Measurements from ENCODE around the gene TMEM54. TPM values are rescaled to one million over a fixed set of nuclear protein-coding genes. Genes with fewer than 3 reads are reported as not detected.
A peak's percentile ranks its signal among the peaks of the same experiment; 100 is the strongest.

TMEM54 gene
- total RNA-seq (not detected), polyA plus RNA-seq (not detected), total RNA-seq (not detected)

DNA sequence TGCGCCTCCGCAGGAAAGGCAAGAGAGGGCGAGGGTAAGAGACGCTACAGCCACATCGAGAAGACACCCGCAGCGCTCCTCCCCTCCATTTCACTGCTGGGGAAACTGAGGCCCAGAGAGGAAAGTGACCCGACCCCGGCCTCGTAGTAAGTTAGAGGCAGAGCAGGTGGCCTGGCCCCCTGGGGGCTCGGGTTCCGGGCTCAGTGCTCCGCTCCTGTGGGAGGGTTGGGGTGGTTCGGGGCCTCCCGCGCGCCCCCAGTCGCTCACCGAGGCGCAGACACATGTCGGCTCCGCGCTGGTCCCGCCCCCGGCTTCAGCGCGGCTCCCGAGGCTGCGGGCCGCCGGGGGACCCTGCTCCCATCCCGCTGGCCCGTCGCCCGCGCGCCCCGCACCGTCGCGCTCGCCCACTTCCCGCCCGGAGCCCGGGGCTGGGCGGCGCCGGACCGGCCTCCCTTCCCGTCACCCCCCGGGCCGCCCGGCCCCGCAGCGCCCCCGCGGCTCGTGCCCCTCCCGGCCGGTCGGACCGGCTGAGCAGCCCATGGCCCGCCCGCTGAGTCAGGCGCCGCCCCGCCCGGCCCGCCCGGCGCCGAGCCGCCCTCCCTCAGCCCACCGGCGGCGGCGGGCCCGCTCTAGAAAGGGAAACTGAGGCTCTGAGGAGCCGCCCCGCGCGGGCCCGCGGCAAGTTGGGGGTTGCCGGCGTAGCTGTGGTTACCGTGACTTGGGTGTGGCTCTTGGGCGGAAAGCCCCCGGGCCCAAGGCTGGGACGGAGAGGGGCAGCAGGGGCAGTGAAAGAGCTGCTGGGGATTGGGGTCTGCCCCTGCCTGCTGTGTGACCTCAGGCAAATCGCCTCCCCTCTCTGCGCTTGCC is at the start of gene TMEM54:
Gene TMEM54 (minus strand): TSS at position 434 of the 867 bp plus-strand sequence. CDS start 151 bp downstream, at position 283.
- Histone ChIP-seq H3K27me3 (ENCODE audit: control insufficient read depth in 2 of 2, insufficient read depth in 2 of 2, low read length in 2 of 2) (peaks cover 0 to 11% of the 10 kb centered on the region in 2 donors), H3K4me3 (ENCODE audit: low read length) (peak within 1 kb of the TSS; percentile 30), H3K9me3 (ENCODE audit: control insufficient read depth in 2 of 3, low read length in 3 of 3) (no peaks in the 10 kb centered on the region), H3K27ac (ENCODE audit: low read depth, low read length) (no peak within 1 kb of the TSS), H3K36me3 (ENCODE audit: control insufficient read depth in 2 of 3, insufficient read depth in 3 of 3, low read length in 3 of 3) (no peaks in the 10 kb centered on the region), H3K4me1 (ENCODE audit: control insufficient read depth in 2 of 2, insufficient read depth in 2 of 2, low read length in 2 of 2) (peaks cover 0 to 5% of the 10 kb centered on the region in 2 donors)
- H3K4me3 Mint-ChIP-seq, result peak within 1 kb of the TSS; percentile 45 to 83 (median 76)
- H3K9me3 Mint-ChIP-seq, result peaks cover 0 to 1% (median 0%) of the 10 kb centered on the region in 11 donors
- peak; percentile 52 for ATAC-seq
- intact Hi-C loops (cut with micrococcal nuclease), result no loop called here
- peaks cover 46 to 71% (median 48%) of the 10 kb centered on the region in 5 donors for H3K27me3 Mint-ChIP-seq
- DNase-seq, result peak in 1 of 9 donors; percentile 45
- H3K27ac Mint-ChIP-seq, result no peak within 1 kb of the TSS
- peaks cover 0 to 11% (median 8%) of the 10 kb centered on the region in 7 donors for H3K4me1 Mint-ChIP-seq
- CTCF ChIA-PET, result no interaction called here
- H3K36me3 Mint-ChIP-seq, result no peaks in the 10 kb centered on the region
- POLR2A ChIA-PET, result no interaction called here

DNA sequence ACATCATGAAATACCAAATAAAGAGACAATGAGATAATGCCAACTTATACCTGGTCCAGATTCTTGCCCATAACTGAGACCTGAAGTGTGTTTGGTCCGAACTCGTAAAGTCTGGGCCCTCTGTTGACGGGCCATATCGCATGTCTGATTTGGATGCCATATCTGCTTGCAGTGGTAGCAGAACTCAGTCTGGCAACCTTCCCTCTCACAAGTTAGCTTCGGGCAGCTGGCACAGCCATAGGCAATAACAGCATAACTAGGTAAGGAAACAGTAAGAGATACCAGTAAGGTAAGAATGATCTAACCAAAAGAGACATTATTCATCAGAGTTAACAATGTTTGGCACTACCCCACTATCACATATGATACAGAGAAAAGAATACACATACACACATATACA is 48.3 kb upstream of the TMEM54 start:
- Histone ChIP-seq H3K4me3 (ENCODE audit: low read length) (no peak overlapping the region), H3K27me3 (ENCODE audit: control insufficient read depth in 2 of 2, insufficient read depth in 2 of 2, low read length in 2 of 2) (no peaks in the 10 kb centered on the region), H3K4me1 (ENCODE audit: control insufficient read depth in 2 of 2, insufficient read depth in 2 of 2, low read length in 2 of 2) (no peaks in the 10 kb centered on the region), H3K36me3 (ENCODE audit: control insufficient read depth in 2 of 3, insufficient read depth in 3 of 3, low read length in 3 of 3) (peaks cover 18 to 30% (median 18%) of the 10 kb centered on the region in 3 experiments), H3K9me3 (ENCODE audit: control insufficient read depth in 2 of 3, low read length in 3 of 3) (no peaks in the 10 kb centered on the region), H3K27ac (ENCODE audit: low read depth, low read length) (no peak overlapping the region)
- POLR2A ChIA-PET, result interaction anchor here (0.7 to 1.4 kb wide), 3 partner anchors 18 to 66 kb away, joined by 4 to 7 read pairs (median 5); no protein-coding TSS in a partner anchor
- Mint-ChIP-seq H3K27ac (no peak overlapping the region), H3K36me3 (peaks cover 13 to 38% (median 28%) of the 10 kb centered on the region in 5 donors), H3K4me1 (peaks cover 5 to 36% (median 7%) of the 10 kb centered on the region in 7 donors), H3K9me3 (no peaks in the 10 kb centered on the region), H3K4me3 (no peak overlapping the region), H3K27me3 (no peaks in the 10 kb centered on the region)
- ATAC-seq (no peak), DNase-seq (no peak)
- CTCF ChIA-PET, result no interaction called here
- intact Hi-C loops (cut with micrococcal nuclease), result no loop called here

- H3K4me3 Mint-ChIP-seq, result no peak overlapping the region
- no peak for DNase-seq
- peaks cover 5 to 38% (median 13%) of the 10 kb centered on the region in 7 donors for H3K4me1 Mint-ChIP-seq
- no peaks in the 10 kb centered on the region for H3K27me3 Mint-ChIP-seq
- H3K36me3 Mint-ChIP-seq, result peaks cover 19 to 44% (median 34%) of the 10 kb centered on the region in 5 donors
- intact Hi-C loops (cut with micrococcal nuclease), result no loop called here
- H3K4me1 ChIP-seq (ENCODE audit: control insufficient read depth in 2 of 2, insufficient read depth in 2 of 2, low read length in 2 of 2), result no peaks in the 10 kb centered on the region
- H3K27me3 ChIP-seq (ENCODE audit: control insufficient read depth in 2 of 2, insufficient read depth in 2 of 2, low read length in 2 of 2), result no peaks in the 10 kb centered on the region
- H3K27ac ChIP-seq (ENCODE audit: low read depth, low read length), result no peak overlapping the region
- ChIA-PET CTCF (no interaction called here), POLR2A (interaction anchor here (0.6 to 1.0 kb wide), 2 partner anchors 18 to 114 kb away, joined by 4 to 5 read pairs; no protein-coding TSS in a partner anchor)
- no peaks in the 10 kb centered on the region for H3K9me3 Mint-ChIP-seq
- H3K4me3 ChIP-seq (ENCODE audit: low read length), result no peak overlapping the region
- no peaks in the 10 kb centered on the region for H3K9me3 ChIP-seq (ENCODE audit: control insufficient read depth in 2 of 3, low read length in 3 of 3)
- no peak overlapping the region for H3K27ac Mint-ChIP-seq
- H3K36me3 ChIP-seq (ENCODE audit: control insufficient read depth in 2 of 3, insufficient read depth in 3 of 3, low read length in 3 of 3), result peaks cover 18 to 36% (median 24%) of the 10 kb centered on the region in 3 experiments
- ATAC-seq, result no peak
Measured at GRCh38 chr1:32948905-32949304, 47.7 kb upstream of the TMEM54 start.

- POLR2A ChIA-PET, result interaction anchor here (0.5 to 0.6 kb wide), 2 partner anchors 114 to 300 kb away, joined by 4 read pairs; no protein-coding TSS in a partner anchor
Measured at GRCh38 chr1:32948390-32948722, 47.2 kb upstream of the TMEM54 start.

DNA sequence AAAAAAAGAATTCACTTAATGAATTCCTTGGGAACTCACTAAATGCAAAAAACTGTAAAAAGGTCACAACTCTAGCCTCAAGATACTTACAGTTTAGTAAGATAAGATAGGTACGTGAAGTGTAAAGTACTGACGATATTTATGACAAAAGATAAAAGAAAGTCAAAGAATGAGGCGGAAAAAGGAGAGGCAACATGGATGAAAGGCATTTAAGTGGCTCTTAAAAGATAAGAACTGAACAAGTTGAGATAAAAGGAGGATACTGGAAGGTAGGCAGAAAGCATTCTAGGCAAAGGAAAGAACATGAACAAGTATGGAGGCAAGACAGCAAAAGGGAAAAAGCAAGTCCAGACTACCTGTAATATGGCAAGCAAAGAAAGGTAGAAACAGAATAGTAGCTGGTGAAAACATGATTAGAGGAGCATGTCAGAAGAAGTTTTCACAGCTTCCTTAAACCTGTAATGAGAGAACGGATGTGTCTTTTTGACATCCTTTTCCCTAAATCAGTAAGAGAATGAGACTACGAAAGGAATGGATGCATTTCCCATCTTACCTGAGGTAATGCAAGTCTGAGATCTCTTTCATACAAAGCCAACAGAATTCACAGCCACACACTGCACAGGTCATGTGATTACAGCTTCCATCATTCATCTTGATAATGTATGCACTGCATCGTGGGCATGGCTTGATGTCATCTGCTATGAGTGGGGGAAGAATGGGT is 46.6 kb upstream of the TMEM54 start:
- H3K27me3 Mint-ChIP-seq, result no peaks in the 10 kb centered on the region
- peaks cover 0 to 38% (median 12%) of the 10 kb centered on the region in 7 donors for H3K4me1 Mint-ChIP-seq
- ATAC-seq (no peak), DNase-seq (no peak)
- Histone ChIP-seq H3K27ac (ENCODE audit: low read depth, low read length) (no peak overlapping the region), H3K4me3 (ENCODE audit: low read length) (no peak overlapping the region), H3K27me3 (ENCODE audit: control insufficient read depth in 2 of 2, insufficient read depth in 2 of 2, low read length in 2 of 2) (no peaks in the 10 kb centered on the region), H3K9me3 (ENCODE audit: control insufficient read depth in 2 of 3, low read length in 3 of 3) (no peaks in the 10 kb centered on the region), H3K36me3 (ENCODE audit: control insufficient read depth in 2 of 3, insufficient read depth in 3 of 3, low read length in 3 of 3) (peaks cover 18 to 44% (median 24%) of the 10 kb centered on the region in 3 experiments), H3K4me1 (ENCODE audit: control insufficient read depth in 2 of 2, insufficient read depth in 2 of 2, low read length in 2 of 2) (peaks cover 0 to 7% of the 10 kb centered on the region in 2 donors)
- intact Hi-C loops (cut with micrococcal nuclease), result no loop called here
- H3K27ac Mint-ChIP-seq, result no peak overlapping the region
- no peaks in the 10 kb centered on the region for H3K9me3 Mint-ChIP-seq
- H3K36me3 Mint-ChIP-seq, result peaks cover 15 to 48% (median 40%) of the 10 kb centered on the region in 5 donors
- POLR2A ChIA-PET, result interaction anchor here (0.5 kb wide), 1 partner anchor 299 kb away, joined by 4 read pairs; no protein-coding TSS in a partner anchor
- CTCF ChIA-PET, result interaction anchor here (0.7 kb wide), 1 partner anchor 13 kb away, joined by 3 read pairs; no protein-coding TSS in a partner anchor
- no peak overlapping the region for H3K4me3 Mint-ChIP-seq

More at GRCh38 chr1:32948390-32948722, 47.2 kb upstream of the TMEM54 start:
- Mint-ChIP-seq H3K27me3 (no peaks in the 10 kb centered on the region), H3K27ac (no peak overlapping the region), H3K4me1 (peaks cover 4 to 40% (median 15%) of the 10 kb centered on the region in 7 donors), H3K4me3 (no peak overlapping the region), H3K9me3 (no peaks in the 10 kb centered on the region), H3K36me3 (peaks cover 19 to 46% (median 38%) of the 10 kb centered on the region in 5 donors)
- H3K36me3 ChIP-seq (ENCODE audit: control insufficient read depth in 2 of 3, insufficient read depth in 3 of 3, low read length in 3 of 3), result peaks cover 18 to 42% (median 24%) of the 10 kb centered on the region in 3 experiments
- DNase-seq, result no peak
- no peak overlapping the region for H3K4me3 ChIP-seq (ENCODE audit: low read length)
- no peak overlapping the region for H3K27ac ChIP-seq (ENCODE audit: low read depth, low read length)
- CTCF ChIA-PET, result interaction anchor here (0.7 kb wide), 1 partner anchor 12 kb away, joined by 3 read pairs; no protein-coding TSS in a partner anchor
- peaks cover 0 to 3% of the 10 kb centered on the region in 2 donors for H3K4me1 ChIP-seq (ENCODE audit: control insufficient read depth in 2 of 2, insufficient read depth in 2 of 2, low read length in 2 of 2)
- no peaks in the 10 kb centered on the region for H3K27me3 ChIP-seq (ENCODE audit: control insufficient read depth in 2 of 2, insufficient read depth in 2 of 2, low read length in 2 of 2)
- no peaks in the 10 kb centered on the region for H3K9me3 ChIP-seq (ENCODE audit: control insufficient read depth in 2 of 3, low read length in 3 of 3)
- intact Hi-C loops (cut with micrococcal nuclease), result no loop called here
- no peak for ATAC-seq

DNA sequence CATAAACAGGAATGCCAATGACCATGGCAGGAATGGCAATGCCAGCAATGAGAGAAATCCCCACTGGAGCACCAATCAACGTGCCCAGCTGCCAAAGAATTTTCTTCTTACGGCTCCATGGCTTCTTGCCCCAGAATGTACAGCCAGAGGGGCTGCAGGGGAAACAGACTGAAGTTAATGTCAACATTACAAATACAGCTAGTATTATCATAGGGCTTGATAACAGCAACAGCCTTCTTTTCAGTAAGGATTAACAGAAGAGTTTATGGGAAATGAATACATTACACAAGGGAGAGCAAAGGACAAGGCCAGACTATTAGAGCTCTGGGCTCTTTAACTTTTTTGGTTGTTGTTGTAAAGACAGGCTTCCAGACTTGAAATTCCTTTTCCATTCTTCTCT is 45.2 kb upstream of the TMEM54 start:
- POLR2A ChIA-PET, result interaction anchor here (0.7 kb wide), 1 partner anchor 33 kb away, joined by 6 read pairs; no protein-coding TSS in a partner anchor

More for the DNA sequence above, 45.2 kb upstream of the TMEM54 start:
- no peaks in the 10 kb centered on the region for H3K27me3 ChIP-seq (ENCODE audit: control insufficient read depth in 2 of 2, insufficient read depth in 2 of 2, low read length in 2 of 2)
- H3K9me3 ChIP-seq (ENCODE audit: control insufficient read depth in 2 of 3, low read length in 3 of 3), result no peaks in the 10 kb centered on the region
- H3K4me3 ChIP-seq (ENCODE audit: low read length), result no peak overlapping the region
- H3K27ac Mint-ChIP-seq, result no peak overlapping the region
- peaks cover 0 to 38% (median 12%) of the 10 kb centered on the region in 7 donors for H3K4me1 Mint-ChIP-seq
- H3K4me1 ChIP-seq (ENCODE audit: control insufficient read depth in 2 of 2, insufficient read depth in 2 of 2, low read length in 2 of 2), result peaks cover 0 to 7% of the 10 kb centered on the region in 2 donors
- peaks cover 15 to 53% (median 40%) of the 10 kb centered on the region in 5 donors for H3K36me3 Mint-ChIP-seq
- H3K9me3 Mint-ChIP-seq, result no peaks in the 10 kb centered on the region
- no peak overlapping the region for H3K4me3 Mint-ChIP-seq
- CTCF ChIA-PET, result interaction anchor here (0.6 to 1.3 kb wide), 3 partner anchors 11 to 311 kb away, joined by 3 to 6 read pairs (median 4); no protein-coding TSS in a partner anchor
- no peak overlapping the region for H3K27ac ChIP-seq (ENCODE audit: low read depth, low read length)
- intact Hi-C loops (cut with micrococcal nuclease), result no loop called here
- peaks cover 18 to 45% (median 29%) of the 10 kb centered on the region in 3 experiments for H3K36me3 ChIP-seq (ENCODE audit: control insufficient read depth in 2 of 3, insufficient read depth in 3 of 3, low read length in 3 of 3)
- H3K27me3 Mint-ChIP-seq, result no peaks in the 10 kb centered on the region
- DNase-seq, result no peak
- no peak for ATAC-seq
